HG03469 (cell line): ENCODE data around the gene TRIM72.
"Not testable (repeated sequence)": the region's sequence is repeated elsewhere in the genome, so short reads cannot be mapped to it uniquely, and the experiment has no call there.

ENCODE experiments used
- ATAC-seq: cut with Tn5 transposase; IDR thresholded peaks from one replicate; pipeline ENCODE4 v1.9.1; 2021; ENCODE audit warnings: mild to moderate bottlenecking, moderate library complexity, moderate number of reproducible peaks; ENCODE audit not compliant: unreplicated experiment

Gene TRIM72

DNA sequence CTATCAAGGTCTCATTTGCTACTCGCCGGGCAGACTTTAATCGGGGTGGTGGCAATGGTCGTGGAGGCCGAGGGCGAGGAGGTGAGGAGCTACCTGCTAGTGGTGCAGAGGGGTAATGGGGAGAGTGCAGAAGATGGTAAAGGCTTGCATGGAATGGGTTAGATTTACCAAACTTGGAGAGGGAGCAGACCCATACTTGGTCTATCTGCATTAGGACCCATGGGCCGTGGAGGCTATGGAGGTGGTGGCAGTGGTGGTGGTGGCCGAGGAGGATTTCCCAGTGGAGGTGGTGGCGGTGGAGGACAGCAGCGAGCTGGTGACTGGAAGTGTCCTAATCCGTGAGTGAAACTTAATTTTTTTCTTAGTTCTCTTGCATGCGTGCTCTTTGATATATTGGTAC lies 23.9 kb upstream of the TRIM72 start:
- no peak for ATAC-seq

DNA sequence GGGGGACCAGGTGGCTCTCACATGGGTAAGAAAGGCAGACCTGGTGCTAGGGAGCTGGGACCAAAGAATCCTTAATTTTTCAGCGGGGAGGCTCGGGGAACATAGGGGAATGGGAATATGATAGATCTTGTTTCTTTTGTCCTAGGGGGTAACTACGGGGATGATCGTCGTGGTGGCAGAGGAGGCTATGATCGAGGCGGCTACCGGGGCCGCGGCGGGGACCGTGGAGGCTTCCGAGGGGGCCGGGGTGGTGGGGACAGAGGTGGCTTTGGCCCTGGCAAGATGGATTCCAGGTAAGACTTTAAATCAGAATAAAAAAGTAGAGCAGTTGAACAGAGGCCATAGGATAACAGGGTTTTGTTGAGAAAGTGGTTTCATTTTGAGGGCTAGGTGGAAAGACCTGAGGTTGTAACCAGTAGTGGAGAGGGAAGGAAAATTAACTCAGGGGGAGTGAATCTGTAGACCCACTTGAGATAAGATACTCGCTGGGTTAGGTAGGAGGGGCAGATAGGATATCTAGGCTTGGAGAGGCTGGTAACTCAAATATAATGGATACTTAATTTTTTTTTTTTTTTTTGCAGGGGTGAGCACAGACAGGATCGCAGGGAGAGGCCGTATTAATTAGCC lies 23.0 kb upstream of the TRIM72 start:
- no peak for ATAC-seq

DNA sequence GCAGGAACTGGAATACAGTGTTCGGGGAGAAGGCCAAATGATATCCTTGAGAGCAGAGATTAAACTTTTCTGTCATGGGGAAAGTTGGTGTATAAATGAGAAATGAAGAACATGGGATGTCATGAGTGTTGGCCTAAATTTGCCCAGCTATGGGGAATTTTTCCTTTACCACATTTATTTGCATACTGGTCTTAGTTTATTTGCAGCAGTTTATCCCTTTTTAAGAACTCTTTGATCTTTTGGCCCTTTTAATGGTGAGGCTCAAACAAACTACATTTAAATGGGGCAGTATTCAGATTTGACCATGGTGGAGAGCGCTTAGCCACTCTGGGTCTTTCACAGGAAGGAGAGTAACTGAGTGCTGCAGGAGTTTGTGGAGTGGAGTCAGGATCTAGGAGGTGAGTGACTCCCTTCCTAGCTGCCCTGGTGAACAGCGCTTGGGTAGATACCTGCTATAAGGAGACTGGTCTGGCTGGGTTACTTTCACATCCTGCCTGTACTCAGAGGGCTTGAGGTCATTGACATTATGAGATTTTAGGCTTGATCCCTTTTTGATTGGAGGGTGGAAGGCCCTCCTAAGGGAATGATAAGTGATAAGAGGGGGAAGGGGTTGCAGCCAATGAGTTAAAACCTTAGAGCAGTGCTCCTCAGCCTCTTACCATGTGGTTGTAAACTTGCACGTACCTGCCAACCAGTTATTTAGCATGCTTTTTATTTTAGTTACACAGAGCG lies 22.1 kb upstream of the TRIM72 start:
- no peak for ATAC-seq

DNA sequence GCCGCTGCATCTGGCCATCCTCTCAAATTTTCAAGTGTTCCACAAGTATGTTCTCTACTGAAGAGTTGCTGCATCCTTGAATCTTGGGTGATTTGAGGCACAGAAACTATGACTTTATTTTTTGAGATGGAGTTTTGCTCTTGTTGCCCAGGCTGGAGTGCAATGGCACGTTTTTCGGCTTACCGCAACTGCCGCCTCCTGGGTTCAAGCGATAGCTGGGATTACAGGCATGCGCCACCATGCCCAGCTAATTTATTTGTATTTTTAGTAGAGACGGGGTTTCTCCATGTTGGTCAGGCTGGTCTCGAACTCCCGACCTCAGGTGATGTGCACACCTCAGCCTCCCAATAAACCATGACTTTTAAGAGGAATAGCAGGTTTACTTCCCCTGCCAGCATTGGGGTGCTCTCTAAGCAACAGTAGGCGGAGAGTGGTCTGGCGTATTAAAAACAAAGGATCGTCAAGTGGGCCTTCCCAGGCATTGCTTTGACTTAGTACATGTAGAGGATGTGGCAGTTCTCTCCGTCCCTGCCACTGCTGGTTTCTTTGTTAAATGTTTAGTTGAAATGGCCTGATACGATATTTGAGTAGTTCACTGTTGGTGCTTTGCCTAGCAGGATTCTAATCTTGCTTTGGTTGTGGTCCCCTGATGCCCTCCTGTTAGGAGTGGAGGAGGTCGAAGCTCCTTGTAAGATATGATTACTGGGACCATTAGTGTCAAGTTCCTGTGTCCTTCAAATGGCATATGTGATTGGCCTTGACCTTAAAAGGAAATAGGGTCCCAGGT lies 20.9 kb upstream of the TRIM72 start:
- no peak for ATAC-seq

DNA sequence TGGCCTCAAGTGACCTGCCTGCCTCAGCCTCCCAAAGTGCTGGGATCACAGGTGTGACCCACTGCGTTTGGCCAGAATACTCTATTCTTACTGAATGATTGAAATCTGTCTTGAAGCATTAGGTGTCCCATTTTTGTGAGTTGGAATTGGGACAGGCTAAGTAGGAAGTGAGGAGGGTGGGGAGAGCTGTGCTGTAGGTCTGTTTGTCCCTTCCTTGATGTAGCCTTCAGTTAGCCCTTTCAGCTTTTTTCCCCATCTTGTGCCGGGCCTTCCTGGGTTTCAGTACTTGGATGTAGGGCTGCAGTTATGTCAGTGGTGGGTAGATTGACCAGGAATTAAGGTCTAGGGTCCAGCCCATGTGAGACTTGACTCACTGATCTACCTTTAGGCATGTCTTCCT lies 20.0 kb upstream of the TRIM72 start:
- ATAC-seq: no peak

DNA sequence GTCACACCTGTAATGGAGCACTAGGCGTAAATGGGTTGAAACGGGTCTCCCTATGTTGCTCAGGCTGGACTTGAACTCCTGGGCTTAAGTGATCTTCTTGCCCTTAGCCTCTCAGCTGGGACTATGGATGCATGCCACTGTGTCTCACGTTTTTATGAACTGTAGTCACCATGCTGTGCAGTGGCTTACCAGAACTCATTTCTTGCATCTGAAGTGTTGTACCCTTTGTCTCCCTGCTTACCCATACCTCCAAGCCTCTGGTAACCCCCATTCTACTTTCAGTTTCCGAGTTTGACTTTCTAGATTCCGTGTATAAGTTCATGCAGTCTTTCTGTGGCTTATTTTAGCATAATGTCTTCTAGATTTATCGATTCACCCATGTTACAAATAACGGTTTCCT lies 19.0 kb upstream of the TRIM72 start:
- no peak for ATAC-seq

DNA sequence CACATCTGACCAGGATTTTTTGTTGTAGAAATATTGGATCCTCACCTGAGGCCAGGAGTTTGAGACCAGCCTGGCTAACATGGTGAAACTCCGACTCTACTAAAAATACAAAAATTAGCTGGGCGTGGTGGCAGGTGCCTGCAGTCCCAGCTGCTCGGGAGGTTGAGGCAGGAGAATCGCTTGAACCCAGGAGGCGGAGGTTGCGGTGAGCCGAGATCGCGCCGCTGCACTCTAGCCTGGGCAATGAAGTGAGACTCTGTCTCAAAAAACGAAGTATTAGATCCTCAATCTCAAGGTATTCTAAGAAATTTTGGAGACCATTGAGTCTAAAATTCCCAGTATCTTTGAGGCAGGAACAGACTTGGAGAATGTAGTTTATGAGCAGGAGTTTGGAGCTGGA lies 18.1 kb upstream of the TRIM72 start:
- ATAC-seq: not testable (repeated sequence)

DNA sequence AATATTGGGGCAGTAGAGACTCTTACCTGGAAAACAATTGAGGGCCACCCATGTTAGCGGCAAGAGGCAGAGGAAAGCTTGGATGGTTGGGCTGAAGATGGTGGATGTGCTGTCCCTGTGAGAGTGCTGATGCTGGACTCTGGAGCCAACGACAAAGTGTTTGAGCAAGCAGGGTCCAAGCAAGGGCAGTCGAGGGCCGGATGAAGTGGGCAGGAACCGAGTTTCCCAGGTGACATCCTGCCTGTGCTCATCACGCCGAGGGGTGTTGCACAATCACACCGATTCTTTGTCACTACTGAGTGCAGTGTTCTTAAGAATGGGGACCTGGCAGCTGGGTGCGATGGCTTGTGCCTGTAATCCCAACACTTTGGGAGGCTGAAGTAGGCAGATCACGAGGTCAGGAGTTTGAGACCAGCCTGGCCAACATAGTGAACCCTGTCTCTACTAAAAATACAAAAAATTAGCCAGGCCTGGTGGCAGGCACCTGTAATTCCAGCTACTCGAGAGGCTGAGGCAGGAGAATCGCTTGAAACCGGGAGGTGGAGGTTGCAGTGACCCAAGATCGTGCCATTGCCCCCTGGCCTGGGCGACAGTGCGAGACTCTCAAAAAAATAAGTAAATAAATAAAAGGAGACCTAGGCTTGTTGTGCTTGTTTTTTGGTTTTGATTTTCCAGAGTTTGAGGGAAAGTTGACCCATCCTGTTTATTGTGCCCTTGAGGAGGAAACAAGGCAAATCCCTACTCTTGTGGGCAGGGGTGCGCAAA lies 17.4 kb upstream of the TRIM72 start:
- ATAC-seq: no peak

DNA sequence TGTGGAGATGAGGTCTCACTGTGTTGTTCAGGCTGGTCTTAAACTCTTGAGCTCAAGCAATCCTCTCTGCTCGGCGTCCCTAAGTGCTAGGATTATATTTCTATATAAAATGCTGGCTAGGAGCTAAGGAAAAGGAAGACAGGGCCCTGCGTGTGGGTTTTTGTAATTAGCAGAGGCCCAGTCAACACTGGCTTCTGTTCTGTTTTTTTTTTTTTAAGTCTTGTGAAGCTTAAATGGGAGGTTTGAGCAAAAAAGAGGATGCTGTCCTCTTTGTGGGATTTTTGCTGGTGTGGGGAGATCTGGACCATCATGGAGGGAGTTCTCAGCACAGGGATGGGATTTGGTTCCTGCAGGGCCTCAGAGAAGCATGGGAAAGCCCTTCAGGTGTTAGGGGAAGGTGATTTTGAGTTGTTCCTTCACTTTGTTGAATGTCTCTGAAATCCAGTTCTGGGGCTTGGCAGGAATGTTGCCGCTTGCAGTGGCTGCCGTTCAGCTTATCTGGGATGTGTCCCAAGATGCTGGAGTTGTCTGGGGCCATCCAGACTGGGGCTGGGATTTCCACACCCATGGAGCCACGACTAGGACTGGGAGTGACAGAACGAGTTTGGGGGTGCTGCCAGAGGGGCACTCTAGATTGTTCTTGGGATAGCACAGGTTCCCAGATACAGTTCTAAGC lies 15.6 kb upstream of the TRIM72 start:
- ATAC-seq: no peak

DNA sequence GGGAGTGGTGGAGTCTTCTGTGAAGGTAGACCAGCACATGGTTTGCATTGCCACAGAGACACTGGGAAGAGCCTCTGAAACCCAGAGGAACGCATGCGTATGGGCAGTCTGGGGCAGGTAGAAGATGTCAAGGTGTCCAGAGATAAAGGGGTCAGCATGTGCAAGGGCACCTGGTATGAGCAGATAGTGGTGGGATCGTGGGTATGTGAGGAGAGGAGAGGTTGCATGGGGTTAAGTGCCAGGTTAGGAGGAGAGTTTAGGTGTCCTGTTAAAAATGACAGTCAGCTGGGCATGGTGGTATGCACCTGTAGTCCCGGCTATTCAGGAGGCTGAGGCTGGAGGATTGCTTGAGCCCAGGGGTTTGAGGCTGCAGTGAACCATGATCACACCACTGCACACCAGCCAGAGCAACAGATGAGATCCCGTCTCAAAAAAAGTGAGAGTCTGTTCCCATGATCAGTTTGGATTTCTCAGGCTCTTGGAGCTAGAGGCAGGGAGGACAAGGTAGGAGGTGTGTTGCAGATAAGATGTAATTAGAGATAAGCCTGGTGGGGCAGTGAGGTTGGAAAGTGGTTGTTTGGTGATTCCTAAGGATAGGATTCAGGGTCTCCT lies 14.4 kb upstream of the TRIM72 start:
- no peak for ATAC-seq

DNA sequence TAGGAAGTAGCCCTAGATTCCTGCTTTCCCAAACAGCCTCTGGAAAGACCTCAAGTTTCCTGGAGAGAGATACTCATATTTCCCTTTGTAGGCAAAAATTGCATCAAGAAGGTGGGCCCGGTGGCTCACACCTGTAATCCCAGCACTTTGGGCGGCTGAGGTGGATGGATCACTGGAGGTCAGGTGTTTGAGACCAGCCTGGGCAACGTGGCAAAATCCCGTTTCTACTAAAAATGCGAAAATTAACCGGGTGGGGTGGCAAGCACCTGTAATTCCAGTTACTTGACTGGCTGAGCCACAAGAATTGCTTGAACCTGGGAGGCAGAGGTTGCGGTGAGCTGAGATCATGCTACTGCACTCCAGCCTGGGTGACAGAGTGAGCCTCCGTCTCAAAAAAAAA lies 13.8 kb upstream of the TRIM72 start:
- ATAC-seq: not testable (repeated sequence)

DNA sequence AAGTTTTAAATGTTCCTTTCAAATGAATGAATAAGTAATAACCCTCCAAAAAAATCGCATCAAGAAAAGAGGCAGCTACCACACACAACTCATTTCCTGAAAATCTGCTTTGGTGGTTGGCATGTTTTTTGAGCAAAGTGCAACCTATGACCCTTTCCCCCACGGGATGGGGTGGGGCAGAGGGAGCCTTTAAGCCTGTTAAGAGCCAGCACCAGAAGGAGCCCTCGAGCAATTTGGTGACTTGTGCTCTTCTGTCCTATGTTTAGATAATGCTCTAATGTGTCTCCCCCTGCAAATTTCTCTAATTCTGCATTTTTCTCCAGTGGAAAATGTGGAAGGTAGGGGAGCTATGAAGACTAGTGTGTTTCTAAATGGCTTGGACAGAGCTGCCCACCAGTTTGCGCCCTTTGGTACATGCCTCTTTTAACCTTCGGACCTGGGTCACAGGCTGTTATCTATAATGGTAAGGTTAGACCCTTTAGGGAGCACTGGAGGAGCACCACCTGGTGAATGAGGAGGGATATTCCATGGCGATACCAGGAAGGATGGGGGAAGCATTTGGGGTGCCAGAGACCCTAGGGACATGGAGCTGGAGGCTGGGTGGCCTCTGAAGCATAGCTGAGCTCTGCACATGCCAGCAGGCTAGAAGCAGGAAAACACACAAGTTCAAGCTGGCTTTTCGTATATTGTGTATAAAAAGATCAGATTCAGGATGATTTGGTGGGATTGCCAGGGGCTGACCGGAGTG lies 12.9 kb upstream of the TRIM72 start:
- no peak for ATAC-seq

DNA sequence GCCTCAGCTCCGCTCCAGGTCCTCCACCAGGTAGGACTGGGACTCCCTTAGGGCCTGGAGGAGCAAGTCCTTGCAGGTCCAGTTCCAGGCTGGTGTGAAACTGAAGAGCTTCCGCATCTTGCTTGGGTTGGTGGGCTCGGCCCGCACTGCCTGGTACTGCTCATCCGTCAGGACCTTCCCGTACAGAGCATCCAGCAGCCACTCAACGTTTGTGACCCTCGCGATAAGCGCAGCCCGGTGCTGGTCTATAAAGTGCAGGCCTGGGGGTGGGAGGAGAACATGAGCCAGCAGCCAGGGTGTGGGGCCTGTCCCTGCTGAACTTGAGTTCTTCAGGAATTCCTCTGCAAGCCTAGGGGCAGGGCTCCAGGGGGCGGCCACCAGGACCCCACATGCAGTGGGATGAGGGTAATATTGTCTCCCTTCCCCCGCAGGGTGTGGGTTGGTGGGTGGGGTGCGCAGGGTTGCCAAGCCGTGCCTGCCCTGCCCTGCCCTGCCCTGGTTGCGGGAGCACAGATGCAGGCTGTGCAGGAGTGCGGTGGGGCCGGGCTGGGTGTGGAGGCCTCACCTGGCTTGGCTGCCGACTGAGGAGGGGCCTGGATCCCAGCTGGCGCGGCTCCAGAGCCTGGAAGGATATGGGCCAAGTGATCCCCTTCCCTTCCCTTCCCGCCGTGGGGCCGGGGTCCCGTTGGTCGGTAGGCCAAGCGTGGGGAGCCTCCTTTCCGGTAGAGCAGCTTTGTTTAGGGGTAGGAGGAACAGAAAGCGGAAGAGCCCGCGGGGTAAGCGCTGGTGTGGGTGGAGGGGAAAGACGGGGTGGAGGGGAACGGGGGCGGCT lies 12.1 kb upstream of the TRIM72 start:
- no peak for ATAC-seq

DNA sequence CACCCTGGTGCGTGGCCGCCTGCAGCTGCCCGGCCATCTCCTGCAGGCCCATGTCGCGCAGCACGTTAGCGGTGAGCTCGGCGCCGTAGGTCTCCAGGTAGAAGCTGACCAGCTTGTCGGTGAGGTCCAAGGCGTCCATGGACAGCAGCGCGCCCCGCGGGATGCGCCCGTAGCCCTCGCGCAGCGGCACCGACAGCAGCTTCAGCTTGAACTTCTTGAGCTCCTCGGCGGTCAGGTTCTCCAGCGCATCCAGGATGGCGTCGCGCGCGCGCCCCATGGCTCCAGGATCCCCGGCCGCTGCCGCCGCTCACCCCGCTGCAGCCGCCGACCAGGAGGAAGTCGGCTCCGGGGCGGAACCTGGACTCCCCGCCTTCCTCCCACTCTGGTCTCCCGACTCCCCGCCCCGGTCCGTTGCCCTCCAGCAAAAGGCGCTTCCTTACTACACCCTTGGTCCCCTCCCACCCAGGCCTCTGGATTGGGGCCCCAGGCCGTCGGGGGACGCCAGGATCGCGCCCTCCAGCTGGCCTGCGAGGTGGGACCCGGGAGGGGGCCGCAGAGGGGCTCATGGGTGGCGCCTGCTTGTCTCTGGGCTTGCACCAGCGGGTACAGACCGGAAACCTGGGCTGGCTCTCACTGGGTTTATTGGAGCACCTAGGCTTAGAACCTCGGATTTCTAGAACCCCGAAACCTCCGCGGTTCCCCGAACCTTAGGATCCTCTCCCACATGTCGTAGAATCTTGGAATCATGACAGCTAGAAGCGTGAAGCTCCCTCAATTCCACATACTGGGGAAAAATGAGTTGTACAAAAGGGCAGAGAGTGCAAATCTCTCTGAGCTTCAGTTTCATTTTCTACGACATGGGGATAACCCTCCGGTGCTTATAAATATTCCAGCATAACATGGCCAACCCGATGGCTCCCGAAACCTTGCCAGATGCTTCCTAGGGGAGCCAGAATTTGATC lies 11.2 kb upstream of the TRIM72 start, which contains the start of gene PYCARD:
PYCARD (minus strand) TSS at position 347 of the 962 bp plus-strand sequence; CDS start at position 277, 70 bp downstream.
- ATAC-seq: no peak

DNA sequence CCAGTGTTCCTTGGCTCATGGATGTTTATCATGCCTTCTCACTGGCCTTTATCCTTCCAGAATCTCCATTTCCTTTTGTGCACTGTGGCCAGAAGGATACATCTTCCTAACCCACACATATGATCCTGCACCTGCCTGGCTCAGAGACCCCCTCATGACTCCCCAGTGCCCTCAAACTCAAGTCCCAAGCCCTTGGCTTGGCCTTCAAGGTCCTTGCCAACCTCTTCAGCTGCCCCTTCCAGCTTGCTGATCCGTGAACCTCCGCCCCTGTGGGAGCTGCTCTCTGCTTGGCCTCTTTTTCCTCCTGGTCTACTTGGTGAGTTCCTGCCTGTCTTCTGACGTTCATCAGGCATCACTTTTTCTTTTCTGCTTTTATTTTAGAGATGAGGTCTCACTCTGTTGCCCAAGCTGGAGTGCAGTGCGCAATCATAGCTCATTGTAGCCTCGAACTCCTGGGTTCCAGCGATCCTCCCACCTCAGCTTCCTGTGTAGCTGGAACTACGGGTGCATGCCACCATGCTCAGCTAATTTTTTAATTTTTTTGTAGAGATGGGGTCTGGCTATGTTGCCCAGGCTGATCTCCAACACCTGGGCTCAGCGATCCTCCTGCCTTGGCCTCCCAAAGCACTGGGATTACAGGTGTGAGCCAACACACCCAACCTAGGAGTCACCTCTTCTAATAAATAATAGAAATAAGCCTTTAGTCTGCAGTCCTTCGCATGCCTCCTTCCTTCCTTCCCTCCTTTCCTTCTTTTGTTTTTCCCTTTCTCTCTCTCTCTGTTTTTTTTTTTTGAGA lies 8.8 kb upstream of the TRIM72 start:
- ATAC-seq: no peak

DNA sequence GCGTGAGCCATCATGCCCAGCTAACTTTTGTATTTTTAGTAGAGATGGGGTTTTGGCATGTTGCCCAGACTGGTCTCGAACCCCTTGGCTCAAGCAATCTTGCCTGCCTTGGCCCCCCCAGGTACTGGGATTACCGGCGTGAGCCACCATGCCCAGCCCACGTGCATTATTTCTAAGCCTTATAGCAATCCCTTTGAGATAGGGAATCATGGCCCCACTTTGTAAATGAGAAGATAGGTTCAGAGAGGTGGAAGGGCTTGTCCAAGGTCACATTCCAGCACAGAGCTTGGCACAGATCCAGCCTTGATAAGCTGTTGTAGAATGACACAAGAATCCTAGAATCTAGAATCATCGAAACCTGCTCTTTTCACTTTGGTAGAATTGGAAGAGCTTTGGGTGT lies 7.1 kb upstream of the TRIM72 start:
- ATAC-seq: no peak

DNA sequence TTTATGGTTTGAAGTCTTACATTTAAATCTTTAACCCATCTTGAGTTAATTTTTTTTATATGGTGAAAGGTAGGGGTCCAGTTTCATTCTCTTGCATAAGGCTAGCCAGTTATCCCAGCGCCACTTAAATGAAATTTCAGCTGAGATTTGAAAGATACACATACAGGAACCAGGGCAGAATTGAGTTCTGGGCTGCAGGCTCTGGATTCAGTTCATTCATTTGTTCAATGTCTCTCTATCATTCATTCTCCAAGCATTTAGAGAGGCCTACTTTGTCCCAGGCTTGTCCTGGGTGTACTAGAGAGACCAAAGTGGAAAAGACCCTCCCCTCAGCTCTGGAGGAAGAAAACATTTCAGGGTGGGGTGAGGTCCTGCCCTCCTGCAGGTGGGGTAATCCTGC lies 577 bp upstream of the TRIM72 start:
- ATAC-seq: no peak
